Sciatic nerve (tissue), 2 donors: ENCODE measurements around the gene TMEM179. TPM values are rescaled to one million over a fixed set of nuclear protein-coding genes. Genes with fewer than 3 reads are reported as not detected.

ENCODE experiments used
- ATAC-seq: fragments of 200-7000 bp; cut with Tn5 transposase; one replicate; pipeline ENCODE4 v1.9.1; 2020; ENCODE audit warnings: mild to moderate bottlenecking, moderate library complexity
- DNase-seq: peaks from one replicate; pipeline ENCODE4 v3.0.0-alpha.2; 2020; ENCODE audit warnings: low spot score
- intact Hi-C: fragments of 100-400 bp; cut with DNase I; formaldehyde crosslinking; loops from one replicate; pipeline ENCODE4 v1.14.2; 2022
- total RNA-seq: library from RNA; stranded (reverse); fragmentation: NEBNext Ultra II Directional; extraction: Animal tissue kit (Norgen Biotek cat#: 25700); gene quantifications from one replicate; pipeline ENCODE4 v1.2.1, GENCODE V29; 2021
- donor health status: DM: no; HTN: no; CAD: no.
- donor health status: DM: no; HTN: no; CAD: no.

TMEM179 gene
- total RNA-seq, 1 donor from 2014 or later = 4.5 TPM

GRCh38 chr14:104542871-104543830 is 61.4 kb downstream of the TMEM179 start:
- peak; percentile 44 for DNase-seq
- intact Hi-C loops = no loop called here
- ATAC-seq = no peak

DNA sequence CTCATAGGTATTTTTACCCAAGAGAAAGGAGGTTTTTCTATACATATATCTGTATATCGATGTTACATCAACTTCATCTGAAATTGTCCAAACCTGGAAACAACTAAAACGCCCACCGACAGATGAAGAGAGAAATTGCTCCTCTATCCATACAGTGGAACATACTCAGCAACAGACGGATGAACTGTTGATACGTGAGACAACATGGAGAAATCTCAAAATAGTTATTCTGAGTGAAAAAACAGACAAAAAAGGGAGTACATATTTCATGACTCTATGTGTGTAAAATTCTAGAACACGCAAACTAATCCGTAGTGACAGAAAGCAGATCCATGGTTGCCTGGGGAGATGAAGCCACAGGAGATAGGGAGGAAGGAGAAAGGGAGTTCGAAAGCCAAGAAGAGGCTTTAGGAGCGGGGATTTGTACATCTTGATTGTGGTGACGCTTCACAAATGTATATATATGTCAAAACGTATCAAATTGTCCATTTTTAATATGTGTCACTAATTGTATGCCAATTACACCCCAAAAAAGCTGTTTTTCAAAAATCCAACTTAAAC is 62.6 kb downstream of the TMEM179 start:
- DNase-seq (no peak), ATAC-seq (no peak)
- intact Hi-C loops = no loop called here

Other genes with a start within 250 kb of the TMEM179 start
- 4.7 TPM for gene C14orf180, start 25.0 kb downstream of the TMEM179 start, total RNA-seq
- gene INF2, start 84.8 kb upstream of the TMEM179 start, total RNA-seq = 343 TPM
- gene ADSS1, start 119.5 kb upstream of the TMEM179 start, total RNA-seq = 11.5 TPM
- 56.6 TPM for gene SIVA1, start 148.4 kb upstream of the TMEM179 start, total RNA-seq
- gene AKT1, start 191.0 kb upstream of the TMEM179 start, total RNA-seq = 90.4 TPM
- 3.6 TPM for gene ZBTB42, start 196.3 kb upstream of the TMEM179 start, total RNA-seq